HG03354 (cell line): ENCODE measurements around the gene SAMD1.

Source experiments
- ATAC-seq: cut with Tn5 transposase; IDR thresholded peaks from one replicate; pipeline ENCODE4 v1.9.1; 2021; ENCODE audit warnings: mild to moderate bottlenecking; ENCODE audit not compliant: unreplicated experiment, poor library complexity, severe bottlenecking

SAMD1 gene

DNA sequence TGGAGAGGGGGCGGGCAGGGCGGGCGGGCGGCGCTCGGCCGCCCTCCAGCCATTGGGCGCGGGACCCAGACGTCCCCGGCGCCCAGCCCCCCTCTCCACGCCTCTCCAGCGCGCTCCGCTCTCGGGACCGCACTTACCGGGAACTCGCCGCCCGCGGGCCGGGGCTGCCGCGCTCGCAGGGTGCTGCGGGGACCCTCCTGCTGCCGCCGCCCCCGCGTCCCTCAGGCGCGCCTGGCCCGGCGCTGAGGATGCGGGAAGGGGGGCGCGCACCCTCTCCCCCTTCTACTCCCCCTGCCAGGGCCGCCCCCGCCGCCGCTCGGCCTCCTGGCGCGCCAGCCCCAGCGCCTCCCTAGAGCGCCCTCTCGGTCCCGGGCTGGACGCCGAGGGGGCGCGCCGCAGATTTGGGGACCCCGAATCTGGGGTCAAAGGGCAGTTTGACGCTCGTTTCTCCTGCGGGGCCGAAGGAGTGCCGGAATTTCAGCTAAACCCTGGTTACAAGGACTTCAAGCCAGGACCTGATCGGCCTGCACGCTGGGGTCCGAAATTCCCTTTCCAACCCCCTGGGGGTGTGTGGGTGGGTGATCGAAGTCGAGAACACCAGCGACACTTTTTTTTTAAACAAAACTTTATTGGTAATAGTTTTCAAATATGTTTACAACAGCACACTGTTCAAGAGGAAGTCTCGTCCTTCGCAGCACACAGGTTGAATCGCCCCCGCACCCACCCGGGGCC lies 696 bp upstream of the SAMD1 start:
- ATAC-seq = peak; percentile 43

DNA sequence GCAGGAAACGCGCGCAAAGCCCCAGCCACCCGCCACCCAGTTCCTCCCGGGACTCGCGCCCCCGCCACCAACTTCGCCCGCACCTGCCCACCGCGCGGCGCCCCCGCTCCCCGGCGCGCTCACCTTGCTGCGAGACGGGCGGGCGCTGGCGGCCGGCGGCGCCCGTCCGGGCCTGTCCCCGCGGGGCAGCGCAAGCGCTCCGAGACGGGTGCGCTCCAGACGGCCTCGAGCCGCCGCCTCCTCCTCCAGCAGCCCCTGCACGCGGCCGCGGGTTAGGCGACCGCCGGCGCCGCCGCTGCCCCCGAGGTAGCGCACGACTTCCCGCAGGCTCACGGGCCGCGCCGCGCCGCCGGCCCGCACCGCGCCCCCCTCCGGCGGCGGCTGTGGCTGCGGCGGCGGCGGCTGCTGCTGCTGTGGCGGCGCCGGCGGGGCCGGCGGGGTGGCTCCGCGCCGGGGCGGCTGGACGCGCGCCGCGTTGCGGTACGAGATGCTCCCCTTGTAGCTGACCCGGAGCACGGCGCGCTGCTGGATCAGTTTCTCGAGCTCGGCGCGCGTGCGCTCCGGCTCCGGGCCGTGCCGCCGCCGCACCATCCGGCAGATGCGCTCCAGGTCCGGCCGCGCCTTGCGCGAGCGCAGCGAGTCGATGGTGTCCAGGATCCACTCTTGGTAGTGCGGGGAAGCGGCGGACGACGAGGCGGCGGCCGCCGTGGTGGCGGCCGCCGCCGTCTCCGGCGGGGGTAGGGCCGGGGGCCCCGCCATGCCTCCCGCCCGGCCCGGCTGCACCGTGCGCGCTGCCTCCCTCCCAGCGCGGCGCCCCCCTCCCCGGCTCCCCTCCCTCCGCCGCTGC lies 666 bp downstream of the SAMD1 start:
- peak; percentile 19 for ATAC-seq

DNA sequence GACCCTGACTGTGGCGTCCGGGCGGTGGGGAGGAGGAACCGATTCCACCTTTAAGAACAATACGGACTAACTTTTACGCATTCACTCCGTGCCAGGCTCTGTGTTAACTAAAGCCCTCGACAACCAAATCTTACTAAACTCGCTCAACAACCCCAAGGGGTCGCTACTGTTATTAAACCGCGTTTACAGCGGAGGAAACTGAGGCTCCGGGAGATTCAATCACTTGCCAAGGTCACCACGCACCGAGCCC lies 1.2 kb downstream of the SAMD1 start:
- no peak for ATAC-seq

DNA sequence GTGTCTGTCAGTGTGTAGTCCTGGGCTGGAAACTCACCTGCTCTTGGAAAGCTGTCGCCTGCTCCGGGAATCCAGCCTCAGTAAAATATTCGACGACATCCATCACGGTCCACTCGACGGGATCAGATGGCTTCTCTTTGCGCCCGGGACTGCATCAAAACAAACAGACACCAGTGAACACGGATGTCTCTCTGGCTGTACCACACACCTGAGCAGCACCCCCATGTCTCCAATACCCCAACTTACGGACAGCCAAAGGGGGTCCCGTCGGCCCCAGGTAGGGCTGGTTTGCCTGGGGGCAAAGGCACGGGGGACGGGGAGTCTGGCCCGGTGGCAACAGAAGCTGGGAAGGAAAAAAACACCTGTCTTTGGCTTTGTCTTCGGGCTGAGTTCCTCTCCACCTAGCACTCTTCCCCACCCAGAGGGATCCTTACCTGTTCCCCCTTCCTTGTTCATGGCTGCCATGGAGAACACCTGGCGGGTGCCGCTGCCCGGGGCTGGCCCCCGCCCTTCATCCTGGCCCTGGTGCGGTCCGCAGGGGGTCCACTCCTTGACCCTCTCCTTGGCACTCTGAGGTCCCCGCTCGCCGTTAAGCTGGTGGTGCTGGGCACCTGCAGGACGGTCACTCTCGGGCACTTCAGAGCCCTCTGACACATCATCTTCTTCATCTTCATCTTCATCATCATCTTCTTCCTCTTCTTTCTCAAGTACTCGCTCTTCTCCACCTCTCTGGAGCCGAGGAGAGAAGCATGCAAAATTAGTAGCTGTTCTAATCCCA lies 1.7 kb downstream of the SAMD1 start:
- ATAC-seq = no peak

DNA sequence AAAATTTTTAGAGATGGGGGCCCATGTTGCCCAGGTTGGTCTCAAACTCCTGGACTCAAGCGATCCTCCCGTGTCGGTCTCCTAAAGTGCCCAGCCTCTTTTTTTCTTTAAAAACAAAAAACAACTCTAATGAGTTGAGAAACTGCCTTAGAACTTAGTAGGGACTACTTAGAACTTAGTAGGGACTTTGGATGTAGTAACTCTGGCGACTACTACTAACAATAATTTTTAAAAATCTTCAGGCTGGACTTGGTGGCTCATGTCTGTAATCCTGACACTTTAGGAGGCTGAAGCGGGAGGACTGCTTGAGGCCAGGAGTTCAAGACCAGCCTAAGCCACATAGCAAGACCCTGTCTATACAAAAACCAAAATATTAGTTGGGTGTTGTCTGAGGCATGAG lies 4.5 kb downstream of the SAMD1 start:
- no peak for ATAC-seq

DNA sequence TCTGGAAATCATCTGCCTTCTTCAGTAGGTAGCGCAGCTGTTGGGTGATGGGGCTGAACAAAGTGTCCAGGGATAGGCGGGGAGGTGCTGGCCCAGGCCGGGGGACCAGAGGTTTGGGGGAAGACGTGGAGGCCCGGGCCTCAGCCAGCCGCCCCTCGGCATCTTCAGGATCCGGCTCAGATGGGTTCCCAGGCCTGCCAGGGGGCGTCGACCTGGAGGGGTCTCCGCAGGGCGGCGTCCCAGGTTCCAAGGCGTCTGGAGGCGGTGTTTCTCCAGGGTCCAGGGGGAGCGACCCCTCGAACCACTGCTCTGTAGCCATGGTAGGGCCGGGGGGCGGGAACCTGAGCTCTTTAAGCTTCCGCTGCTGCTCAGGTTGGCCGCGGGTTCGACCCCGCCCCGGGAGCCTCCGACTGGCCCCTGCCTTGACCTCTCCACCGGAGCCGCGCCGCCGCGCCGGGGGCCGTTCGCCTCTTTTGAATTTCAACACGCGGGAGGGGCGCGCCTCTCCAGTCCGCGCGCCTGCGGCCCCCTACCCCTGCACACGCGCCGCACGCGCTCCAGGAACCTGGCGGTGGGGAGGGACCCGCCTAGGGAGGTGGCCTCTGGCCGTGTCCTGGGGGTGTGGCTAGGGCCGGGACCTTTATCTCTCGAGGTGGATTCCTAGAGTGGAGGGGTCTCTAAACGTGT lies 5.1 kb downstream of the SAMD1 start, which contains the start of gene C19orf67:
TSS of gene C19orf67 (minus strand) at position 475 of the 687 bp plus-strand sequence. CDS start at position 319, 156 bp downstream.
- ATAC-seq = no peak

DNA sequence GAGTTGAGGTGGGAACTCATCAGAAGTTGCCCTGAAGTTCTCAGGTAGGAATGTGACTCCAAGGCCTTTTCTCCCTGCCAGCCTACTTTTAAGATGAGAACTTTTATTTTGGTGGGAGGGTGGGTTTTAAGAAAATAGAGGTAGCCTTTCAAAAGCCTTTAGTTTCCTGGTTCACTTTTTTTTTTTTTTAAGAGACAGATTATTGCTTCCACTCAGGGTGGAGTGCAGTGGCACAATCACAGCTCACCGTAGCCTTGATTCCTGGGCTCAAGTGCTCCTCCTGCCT lies 7.9 kb downstream of the SAMD1 start:
- no peak for ATAC-seq

DNA sequence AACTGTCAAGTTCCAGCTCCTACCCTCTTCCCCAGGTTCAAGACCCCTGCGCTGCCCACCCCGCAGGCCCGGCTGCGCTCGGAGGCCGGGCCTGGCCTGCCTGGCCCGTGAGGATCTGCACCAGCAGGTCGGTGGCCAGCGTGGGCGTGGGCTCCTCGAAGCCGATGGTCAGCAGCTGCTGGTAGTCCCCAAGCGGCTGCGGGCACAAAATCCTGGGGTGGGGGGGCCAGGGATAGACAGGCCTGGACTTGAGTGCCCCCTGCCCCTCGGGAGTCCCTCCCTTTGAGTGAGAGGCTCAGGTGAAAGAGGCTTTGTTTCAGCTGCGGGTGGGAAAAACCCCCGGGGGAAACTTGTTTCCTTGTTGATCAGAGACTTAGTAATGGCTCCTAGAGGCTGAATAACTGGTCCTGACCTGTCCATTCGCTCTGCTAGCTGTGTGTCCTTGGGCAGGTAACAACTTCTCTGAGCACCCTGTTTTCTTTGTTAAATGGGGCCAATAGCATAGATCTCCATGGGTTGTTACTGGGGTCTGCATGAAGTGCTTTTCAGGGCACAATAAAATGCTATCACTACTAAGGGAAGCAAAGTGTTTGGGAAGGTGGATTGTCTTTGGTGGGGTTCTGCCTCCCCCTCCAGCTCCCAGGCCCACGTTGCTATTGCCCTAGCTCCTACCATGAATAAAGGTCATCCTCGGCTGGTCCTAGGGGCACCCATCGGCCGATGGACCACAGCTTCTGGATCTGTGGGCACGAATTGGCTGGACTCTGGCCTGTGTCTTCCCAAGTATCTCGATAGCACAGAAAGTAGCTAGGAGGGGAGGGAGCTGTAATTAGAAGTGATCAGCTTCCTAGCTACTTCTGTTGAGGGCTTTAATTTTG lies 8.5 kb downstream of the SAMD1 start:
- no peak for ATAC-seq

DNA sequence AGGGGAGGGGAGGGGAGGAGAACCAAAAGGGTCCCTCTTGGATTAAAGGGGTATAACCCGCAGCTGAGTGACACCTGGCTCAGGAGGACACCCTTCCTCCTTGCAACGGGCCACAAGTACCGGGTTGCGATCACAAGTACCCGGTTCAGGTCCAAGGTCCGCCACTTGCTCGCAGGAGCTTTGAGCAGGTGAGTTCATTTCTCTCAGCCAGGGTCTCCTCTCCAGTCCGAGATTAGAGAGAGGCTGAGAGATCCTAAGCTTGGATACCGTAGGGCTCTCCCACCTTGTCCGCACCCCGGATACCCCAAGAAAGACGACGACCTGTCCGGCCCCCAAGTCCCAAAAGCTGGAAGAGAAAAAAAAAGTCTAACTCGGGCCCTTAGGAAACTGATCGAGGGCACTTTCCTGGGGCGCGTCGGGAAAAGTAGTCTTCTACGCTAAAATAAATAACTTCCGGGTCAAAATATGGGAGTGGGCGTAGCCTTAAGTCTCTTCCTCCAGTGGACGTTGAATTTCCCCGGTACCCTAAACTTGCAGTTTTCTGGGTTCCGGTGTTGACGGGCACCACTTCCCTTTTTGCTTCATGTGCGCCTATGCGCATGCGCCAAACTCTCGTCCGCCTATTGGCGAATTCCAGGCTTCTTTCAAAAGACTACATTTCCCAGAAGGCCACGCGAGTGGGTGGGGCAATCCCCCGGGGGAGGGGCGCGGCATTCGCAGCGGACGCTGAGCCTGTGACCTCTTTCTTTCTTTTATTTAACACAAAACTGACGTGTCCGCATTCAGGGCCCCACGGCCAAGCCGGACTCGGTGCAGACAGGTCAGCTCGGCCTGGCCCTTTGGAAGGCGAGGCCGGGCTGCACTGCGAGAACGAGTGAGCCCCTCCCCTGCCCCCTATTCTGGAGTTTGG lies 9.4 kb downstream of the SAMD1 start:
- ATAC-seq = peak; percentile 86

DNA sequence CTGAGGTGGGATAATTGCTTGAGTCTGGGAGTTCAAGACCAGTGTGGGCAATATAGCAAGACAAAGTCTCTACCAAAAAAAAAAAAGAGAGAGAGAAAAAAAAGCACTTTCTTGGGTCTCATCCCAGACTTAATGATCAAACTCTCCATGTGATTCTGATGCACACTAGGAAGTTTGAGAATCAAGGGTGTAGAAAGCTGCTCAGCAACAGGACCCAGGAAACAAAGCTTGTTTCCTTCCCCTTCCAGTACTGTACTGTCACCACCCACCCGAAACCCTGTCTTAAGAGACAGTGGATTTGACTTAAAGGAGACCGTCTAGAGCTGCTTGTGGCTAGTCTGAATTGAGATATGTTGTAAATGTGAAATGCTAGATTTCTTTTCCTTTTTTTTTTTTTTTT lies 12.1 kb downstream of the SAMD1 start:
- no peak for ATAC-seq

DNA sequence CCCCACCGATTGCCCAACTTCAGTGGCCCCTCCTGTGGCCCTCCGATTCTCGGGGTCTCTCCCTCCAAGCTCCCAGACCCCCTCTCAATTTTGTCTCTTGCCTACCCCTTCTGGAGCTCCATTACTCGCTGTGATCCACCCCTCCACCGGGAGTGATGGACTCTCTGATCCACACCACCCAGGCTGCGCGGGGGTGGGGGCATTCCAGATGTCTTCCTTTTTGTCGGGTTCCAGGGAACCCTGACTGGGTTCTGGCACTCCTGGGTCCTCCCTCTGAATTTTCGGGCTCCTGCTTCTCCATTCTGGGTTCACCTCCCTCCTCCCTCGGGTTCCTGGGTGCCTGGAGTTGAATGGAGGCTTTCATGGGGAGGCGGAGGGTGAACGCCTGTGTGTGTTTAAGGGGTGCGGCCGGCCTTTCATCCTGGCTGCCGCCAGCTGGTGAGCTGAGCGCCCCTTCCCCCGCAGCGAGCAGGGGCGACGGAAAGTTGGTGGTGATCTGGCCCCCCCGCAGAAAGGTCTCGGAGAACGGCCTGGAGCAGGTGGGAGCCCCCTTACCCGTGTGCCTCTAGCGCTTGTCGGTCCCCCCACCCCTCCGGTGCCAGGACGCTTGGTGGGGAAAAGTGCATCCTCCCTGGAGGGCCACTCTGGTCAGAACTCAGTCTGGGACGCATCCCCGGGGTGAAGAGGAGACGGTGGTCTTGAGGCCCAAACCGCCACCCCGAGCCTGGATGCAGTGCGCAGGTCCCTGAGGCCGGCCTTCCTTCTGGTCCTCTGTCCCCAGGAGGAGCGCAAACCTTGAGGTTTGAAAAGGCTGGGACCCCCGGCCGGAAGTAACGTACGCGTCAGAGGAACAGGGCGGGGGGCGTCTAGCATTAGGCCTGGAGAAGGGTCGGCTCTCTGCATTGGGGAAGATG lies 16.4 kb downstream of the SAMD1 start:
- no peak for ATAC-seq

DNA sequence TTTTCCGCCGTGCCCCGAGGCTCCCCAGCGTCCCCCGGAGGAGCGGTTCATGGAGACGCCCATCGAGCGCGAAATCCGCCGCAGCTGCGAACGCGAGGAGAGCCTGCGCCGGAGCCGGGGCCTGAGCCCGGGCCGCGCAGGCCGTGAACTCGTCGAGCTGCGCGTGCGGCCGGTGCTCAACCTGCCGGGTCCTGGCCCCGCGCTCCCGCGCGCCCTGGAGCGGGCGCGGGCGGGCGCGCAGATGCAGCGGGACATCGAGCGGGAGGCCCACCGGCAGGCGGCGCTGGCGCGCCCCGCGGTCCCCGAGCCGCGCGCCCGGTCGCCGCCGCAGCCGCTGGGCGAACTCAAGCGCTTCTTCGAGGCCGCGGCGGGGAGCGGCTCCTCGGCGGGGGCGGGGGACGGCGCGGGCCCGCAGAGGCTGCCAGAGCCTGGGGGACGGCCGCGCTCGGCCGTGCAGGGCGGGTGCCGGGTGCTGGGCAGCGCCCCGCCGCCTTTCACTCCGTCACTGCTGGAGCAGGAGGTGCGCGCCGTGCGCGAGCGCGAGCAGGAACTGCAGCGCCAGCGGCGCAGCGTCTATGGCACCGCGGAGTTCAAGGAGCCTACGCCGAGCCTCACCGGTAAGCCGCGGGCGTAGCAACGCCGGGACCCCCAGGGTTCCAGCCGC lies 17.2 kb downstream of the SAMD1 start:
- ATAC-seq = no peak

DNA sequence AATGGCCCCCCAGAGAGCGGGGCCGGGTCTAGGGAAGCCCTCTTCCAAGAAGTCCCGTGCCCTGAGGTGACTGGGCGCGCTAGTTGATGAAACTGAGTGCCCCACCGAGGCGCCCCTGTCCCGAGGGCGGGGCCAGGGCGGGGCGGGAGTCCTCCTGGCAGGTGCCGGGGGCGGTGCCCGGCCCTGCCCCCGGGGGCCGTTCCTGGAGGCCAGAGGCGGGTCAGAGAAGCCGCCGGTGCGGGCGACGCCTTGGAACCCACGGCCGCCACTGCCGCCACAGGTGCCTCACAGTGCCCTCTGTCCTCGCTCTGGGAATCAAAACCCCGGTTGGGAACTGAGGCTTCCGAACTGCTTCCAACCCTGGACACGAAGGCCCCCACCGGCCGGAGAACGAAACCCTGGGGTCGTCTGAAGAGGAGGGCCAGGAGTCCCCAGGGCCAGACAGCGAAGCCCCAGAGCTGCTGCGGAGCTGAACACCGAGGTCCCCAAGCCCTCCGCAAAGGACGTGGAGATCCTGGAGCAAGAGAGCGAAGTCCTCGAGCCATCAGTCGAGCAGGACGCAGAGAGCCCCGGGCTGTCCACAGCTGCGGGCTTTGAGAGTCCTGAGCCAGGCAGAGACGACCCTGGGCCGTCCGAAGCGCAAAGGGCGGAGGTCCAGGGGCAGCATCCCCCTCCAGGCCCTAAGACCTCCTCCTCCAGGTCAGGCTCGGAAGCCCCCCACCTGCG lies 17.9 kb downstream of the SAMD1 start, which contains the start of gene MISP3:
TSS of gene MISP3 (plus strand) at position 252 of the 726 bp plus-strand sequence. CDS start 524 bp downstream, outside the sequence.
- ATAC-seq = peak; percentile 20

DNA sequence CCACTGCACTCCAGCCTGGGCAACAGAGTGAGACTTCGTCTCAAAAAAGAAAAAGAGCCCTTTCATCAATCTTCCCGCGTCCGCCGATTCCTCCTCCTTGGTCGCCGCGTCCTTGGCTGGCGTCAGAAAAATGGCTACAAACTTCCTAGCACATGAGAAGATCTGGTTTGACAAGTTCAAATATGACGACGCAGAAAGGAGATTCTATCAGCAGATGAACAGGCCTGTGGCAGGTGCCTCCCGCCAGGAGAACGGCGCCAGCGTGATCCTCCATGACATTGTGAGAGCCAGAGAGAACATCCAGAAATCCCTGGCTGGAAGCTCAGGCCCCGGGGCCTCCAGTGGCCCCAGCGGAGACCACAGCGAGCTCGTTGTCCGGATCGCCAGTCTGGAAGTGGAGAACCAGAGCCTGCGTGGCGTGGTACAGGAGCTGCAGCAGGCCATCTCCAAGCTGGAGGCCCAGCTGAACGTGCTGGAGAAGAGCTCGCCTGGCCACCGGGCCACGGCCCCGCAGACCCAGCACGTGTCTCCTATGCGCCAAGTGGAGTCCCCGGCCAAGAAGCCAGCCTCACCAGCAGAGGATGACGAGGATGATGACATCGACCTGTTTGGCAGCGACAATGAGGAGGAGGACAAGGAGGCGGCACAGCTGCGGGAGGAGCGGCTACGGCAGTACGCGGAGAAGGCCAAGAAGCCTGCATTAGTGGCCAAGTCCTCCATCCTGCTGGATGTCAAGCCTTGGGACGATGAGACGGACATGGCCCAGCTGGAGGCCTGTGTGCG lies 20.1 kb downstream of the SAMD1 start:
- ATAC-seq = no peak

DNA sequence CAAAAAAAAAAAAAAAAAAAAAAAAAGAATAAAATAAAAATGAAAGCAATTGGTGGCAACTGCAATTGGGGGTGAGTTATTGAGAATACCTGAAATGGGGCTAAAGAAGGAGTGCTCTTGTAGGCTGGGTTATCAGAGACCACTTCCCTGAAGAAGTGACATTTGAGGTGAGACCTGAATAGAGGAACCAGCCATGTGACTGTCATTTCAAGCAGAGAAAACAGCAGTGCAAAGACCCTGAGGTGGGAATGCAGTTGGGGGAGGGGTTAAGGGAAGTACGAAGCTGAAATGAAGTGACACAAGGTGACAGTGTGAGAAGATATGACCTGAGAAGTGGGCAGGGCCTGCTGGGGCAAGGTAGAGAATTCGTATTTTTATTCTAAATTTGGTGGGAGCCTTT lies 24.4 kb downstream of the SAMD1 start:
- no peak for ATAC-seq
